GM21515 (cell line): ENCODE data around the gene CFAP107.
"Not testable (repeated sequence)": the region's sequence is repeated elsewhere in the genome, so short reads cannot be mapped to it uniquely, and the experiment has no call there.

Experiments
- ATAC-seq: cut with Tn5 transposase; IDR thresholded peaks from one replicate; pipeline ENCODE4 v1.9.1; 2021; ENCODE audit not compliant: unreplicated experiment

The CFAP107 gene, protein sequence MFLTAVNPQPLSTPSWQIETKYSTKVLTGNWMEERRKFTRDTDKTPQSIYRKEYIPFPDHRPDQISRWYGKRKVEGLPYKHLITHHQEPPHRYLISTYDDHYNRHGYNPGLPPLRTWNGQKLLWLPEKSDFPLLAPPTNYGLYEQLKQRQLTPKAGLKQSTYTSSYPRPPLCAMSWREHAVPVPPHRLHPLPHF

GRCh38 chr1:12745992-12746323 lies at the start of gene CFAP107:
TSS of gene CFAP107 (plus strand) at chr1:12746200. CDS start at chr1:12746431, 231 bp downstream.
- ATAC-seq = no peak

GRCh38 chr1:12696658-12697057 lies 49.3 kb upstream of the CFAP107 start:
- ATAC-seq = no peak

GRCh38 chr1:12697397-12697796 lies 48.6 kb upstream of the CFAP107 start:
- ATAC-seq = no peak

DNA sequence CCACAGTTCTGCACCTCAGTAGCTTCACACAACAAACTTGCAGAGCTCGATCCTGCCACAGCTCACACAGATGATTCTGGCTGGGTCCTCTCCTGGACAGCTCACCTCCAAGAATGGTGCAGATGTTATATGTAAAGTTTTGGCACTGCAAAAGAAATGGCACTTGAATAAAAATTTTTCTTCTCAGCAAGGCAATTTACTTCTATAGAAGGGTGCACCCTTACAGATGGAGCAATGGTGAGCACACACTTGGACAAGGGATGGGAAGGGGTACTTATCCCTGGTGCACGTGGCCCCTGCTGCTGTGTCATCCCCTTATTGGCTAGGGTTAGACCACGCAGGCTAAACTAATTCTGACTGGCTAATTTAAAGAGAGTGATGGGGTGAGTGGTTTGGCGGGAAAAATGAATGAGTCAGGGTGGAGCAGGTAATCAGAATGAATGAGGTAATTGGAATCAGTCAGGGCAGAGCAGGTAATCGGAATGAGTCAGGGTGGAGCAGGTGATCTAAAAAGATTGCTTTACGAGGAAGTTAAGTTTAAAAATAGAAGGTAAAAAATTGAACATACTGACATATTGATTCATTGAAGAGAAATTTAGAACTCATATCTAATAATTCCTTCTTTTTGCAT lies 42.1 kb upstream of the CFAP107 start:
- ATAC-seq = no peak

- no peak for ATAC-seq
Measured at GRCh38 chr1:12706061-12706460, 39.9 kb upstream of the CFAP107 start.

- ATAC-seq = no peak
Measured at GRCh38 chr1:12708396-12709090, 37.5 kb upstream of the CFAP107 start.

DNA sequence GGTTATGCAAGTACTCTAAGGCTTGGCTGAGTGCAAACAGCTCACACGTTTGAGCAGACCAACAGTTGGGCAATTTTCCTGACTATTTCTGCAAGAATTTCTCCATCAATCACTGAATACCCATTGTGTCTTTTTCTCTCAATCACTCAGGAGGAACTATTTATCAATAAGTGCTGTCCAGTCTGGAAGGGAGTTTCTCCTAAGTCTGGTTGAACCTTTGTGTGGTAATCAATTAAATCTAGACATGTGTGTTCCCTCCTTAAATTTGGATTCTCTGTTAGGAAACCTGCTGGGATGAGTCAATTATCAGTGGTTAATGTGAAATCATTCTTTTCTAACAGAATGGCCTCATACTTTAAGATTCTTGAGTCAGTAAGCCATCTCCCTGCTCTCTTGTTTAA lies 36.9 kb upstream of the CFAP107 start:
- no peak for ATAC-seq

DNA sequence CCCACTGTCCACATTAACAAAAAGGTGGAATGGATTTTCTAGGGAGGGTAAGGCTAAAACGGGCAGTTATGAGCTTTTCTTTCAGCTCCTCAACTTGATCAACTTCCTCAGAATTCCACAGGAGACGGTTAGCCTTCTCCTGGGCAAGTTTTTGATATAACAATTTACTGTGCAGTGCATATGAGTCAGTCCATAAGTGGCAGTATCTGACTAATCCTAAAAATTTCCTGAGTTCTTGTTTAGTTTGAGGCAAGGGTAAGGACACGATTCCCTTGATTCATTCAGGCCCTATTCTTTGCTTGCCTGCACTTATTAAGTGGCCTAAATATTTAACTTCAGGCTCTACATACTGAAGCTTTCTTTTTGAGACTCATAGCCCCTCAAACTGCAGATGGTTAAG lies 36.3 kb upstream of the CFAP107 start:
- no peak for ATAC-seq

DNA sequence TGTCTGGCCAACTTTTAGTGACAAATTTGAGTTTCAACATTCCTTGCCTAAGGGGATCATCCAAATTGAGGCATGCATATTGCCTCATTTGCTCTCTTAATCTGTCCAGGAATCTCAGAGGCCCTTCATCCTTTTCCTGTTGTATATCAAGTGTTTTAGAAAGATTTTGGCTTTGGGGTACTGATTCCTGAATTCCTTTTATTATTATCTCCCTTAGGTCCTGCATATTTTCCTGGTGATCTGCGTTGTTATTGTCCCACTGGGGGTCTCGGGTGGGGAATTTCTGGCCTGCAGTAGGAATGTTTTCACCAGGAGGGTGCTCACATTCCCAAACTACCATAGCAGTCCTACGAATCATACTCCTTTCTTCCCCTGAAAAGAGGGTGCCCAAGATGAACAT lies 34.5 kb upstream of the CFAP107 start:
- no peak for ATAC-seq

DNA sequence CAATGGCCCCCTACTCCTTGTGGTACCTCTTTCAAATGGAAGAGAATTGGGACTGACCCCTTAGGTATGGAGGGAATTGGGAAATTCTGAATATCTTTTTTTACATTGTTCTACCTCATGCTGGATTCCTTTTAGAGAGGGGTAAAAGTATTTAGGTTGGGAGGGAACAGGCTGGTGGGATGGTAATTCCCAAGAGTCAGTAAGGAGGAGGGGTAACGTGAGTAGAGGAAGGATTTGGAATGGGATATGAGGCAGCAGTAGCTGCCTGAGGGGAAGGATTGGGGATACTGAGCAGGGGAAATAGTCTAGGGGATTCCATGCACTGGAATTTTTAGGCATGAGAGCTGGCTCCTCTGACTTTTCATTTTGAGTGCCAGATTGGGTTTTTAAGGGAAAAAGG lies 33.9 kb upstream of the CFAP107 start:
- no peak for ATAC-seq

DNA sequence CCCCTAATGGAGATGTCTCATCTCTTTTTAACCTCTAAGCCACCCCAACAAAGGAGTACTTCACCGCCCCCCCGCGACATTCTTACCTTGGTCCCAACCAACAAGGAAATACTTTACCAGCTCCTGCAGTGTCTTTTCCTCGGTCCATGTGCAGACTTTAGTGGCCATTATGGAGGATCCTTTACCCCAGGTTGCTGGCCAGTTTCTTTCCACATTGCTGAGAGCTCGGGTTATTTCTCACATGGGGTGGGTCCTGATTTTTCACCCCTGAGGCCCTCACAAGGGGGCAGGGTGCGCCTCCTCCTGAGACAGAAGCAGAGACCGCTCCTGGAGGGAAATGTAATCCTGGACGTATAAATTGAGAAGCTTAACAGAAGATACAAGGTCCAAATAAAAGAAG lies 33.1 kb upstream of the CFAP107 start:
- no peak for ATAC-seq

DNA sequence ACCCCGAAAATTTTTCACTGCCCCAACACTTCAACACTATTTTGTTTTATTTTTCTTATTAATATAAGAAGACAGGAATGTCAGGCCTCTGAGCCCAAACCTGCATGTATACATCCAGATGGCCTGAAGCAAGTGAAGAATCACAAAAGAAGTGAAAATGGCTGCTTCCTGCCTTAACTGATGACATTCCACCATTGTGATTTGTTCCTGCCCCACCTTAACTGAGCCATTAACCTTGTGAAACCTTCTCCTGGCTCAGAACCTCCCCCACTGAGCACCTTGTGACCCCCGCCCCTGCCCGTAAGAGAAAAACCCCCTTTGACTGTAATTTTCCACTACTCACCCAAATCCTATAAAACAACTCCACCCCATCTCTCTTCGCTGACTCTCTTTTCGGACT lies 32.3 kb upstream of the CFAP107 start:
- not testable (repeated sequence) for ATAC-seq

DNA sequence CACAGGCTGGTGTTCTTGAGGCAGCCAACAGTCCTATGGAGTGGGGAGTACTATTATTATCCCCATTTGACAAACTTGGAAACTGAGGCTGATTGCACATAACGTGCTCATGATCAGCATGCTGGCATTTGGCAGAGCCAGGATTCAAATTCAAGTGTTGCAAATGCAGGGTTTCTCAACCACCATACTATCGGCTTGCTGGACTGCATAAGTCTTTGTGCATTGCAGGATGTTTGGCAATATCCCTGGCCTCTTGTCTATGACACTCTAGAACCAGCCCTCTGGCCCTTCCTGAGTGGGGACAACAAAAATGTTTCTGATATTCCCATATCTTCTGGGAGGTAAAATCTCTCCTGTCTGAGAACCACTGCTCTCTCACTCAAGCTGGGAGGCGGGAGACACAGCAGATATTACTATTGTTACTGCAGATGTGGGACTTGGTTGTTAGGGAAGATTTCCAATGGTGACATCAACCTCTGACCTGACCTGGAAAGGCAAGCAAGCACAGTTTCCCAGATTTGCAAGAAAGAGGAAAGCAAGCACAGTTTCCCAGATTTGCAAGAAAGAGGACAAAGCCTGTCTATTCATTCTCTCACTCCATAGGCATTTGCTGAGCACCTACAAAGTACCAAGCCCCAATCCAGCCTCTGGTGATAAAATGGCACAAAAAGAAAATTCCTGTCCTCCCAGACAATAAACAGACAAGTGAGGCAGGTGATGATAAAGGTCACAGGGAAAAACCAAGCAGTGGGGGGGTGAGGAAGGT lies 31.1 kb upstream of the CFAP107 start:
- no peak for ATAC-seq

DNA sequence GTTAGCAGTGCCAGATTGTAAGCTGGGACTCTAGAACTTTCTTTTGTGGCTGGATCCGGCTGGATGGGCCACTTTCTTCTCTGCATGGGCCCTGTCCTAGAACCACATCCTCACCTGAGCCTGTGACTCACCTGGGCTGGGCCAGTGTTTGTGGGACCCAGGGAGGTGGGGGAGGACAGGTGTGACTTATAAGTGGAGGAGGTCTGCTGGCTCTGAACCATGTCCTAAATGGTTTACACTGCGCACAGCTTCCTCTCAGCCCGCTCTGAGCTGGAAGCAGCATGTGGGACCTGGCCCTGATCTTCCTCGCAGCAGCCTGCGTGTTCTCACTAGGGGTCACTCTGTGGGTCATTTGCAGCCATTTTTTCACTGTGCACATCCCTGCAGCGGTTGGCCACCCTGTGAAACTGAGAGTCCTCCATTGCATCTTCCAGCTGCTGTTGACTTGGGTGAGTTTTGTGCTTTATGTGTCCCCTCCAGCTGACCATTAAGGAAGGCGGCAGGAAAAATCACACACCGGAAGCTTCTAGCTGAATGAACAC lies 30.0 kb upstream of the CFAP107 start, which contains the start of gene AADACL3:
TSS of gene AADACL3 (plus strand) at position 215 of the 542 bp plus-strand sequence. CDS start at position 282, 67 bp downstream.
- ATAC-seq = no peak

DNA sequence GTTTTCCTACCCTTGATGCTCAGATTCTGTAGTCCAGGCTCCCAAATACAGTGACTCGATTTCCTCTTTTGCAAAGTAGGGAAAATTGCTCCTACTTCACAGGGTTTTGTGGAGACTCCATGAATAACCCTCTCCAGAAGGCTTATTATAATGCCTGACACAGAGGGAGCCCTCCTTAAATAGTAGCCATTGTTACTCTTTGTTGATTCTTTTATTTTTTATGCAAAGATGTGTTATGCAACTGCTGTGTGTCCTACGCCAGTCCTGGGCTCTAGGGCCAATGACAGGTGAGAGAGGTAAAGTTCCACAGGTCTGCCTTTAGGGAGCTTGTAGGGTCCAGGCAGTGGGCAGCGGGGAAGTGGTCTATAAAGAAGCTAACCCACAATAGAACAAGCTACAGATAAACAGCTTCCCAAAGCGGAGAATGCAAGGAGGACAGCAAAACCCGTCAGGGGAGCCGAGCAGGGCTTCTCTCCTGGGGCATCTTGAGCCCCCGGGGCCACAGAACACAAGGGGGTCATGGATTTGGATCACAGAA lies 28.6 kb upstream of the CFAP107 start:
- no peak for ATAC-seq

DNA sequence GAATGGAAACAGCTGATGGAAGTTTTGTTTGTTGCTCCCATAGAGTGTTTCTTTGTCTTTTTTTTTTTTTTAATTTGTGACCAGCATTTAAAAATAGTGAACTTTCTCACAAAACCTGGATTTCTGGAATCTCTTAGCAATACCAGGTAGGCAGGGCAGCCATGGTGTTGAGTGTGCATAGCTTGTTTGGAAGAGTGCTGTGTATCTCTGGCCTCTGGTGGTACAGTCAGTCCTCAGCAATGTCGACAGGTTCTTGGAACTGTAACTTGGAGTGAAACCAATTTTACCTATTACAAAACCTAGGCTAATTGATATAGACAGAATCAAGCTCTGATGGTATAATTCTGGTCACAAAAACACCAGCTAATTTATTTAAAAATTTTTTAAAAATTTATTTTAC lies 23.4 kb upstream of the CFAP107 start:
- ATAC-seq = no peak

GRCh38 chr1:12728391-12728790 lies 17.6 kb upstream of the CFAP107 start:
- no peak for ATAC-seq

GRCh38 chr1:12730156-12730555 lies 15.8 kb upstream of the CFAP107 start:
- ATAC-seq = no peak

DNA sequence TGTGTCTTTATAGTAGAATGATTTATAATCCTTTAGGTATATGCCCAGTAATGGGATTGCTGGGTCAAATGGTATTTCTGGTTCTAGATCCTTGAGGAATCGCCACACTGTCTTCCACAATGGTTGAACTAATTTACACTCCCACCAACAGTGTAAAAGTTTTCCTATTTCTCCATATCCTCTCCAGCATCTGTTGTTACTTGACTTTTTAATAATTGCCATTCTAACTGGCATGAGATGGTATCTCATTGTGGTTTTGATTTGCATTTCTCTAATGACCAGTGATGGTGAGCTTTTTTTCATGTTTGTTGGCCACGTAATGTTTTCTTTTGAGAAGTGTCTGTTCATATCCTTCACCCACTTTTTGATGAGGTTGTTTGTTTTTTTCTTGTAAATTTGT lies 14.9 kb upstream of the CFAP107 start:
- not testable (repeated sequence) for ATAC-seq

GRCh38 chr1:12734651-12735050 lies 11.3 kb upstream of the CFAP107 start:
- ATAC-seq = no peak

DNA sequence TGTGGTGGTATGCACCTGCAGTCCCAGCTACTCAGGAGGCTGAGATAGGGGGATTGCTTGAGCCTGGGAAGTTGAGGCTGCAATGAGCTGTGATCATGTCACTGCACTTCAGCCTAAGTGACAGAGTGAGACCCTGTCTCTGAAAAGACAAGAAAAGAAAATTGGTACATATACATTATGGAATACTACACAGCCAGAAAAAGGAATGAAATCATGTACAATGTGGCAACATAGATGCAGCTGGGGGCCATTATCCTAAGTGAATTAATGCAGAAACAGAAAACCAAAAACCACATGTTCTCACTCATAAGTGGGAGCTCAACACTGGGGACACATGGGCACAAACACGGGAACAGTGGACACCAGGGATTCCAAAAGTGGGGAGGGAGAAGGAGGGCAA lies 7.1 kb upstream of the CFAP107 start:
- no peak for ATAC-seq
